Rectal smooth muscle tissue (tissue), 1 donor: Measurements from ENCODE around the gene BRAF.
"Not testable (repeated sequence)": the region's sequence is repeated elsewhere in the genome, so short reads cannot be mapped to it uniquely, and the experiment has no call there.

Source experiments
- H3K27ac ChIP-seq: one replicate; pipeline ENCODE4 v1.7.0; 2013; ENCODE audit warnings: low read depth, low read length, inconsistent platforms
- H3K27me3 ChIP-seq: one replicate; pipeline ENCODE4 v1.7.0; 2013; ENCODE audit warnings: low read length; ENCODE audit not compliant: control insufficient read depth, insufficient read depth
- H3K36me3 ChIP-seq: one replicate; pipeline ENCODE4 v1.7.0; 2013; ENCODE audit warnings: low read length; ENCODE audit not compliant: control insufficient read depth, insufficient read depth
- H3K4me1 ChIP-seq: one replicate; pipeline ENCODE4 v1.7.0; 2013; ENCODE audit warnings: low read length; ENCODE audit not compliant: control insufficient read depth, insufficient read depth
- H3K4me3 ChIP-seq: one replicate; pipeline ENCODE4 v1.7.0; 2013; ENCODE audit warnings: low read length
- H3K9ac ChIP-seq: one replicate; pipeline ENCODE4 v1.7.0; 2013; ENCODE audit warnings: low read length

BRAF gene

GRCh38 chr7:140914083-140914482 lies 10.6 kb downstream of the BRAF start:
- Histone ChIP-seq H3K36me3 (no peaks in the 10 kb centered on the region), H3K4me3 (no peak overlapping the region), H3K4me1 (no peaks in the 10 kb centered on the region), H3K27ac (no peak overlapping the region), H3K27me3 (no peaks in the 10 kb centered on the region), H3K9ac (no peak overlapping the region)

DNA sequence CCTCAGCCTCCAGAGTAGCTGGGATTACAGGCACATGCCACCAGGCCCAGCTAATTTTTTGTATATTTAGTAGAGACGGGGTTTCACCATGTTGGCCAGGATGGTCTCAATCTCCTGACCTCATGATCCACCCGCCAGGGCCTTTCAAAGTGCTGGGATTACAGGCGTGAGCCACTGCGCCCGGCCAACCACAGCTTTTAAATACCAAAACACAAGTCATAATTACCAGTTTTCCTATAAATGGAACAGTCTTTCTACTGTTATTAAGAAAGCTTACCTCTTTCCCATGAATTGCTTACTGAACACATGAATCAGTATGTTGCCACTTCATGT lies 11.2 kb downstream of the BRAF start:
- H3K9ac ChIP-seq, H3K27me3 ChIP-seq, H3K27ac ChIP-seq, H3K4me1 ChIP-seq, H3K4me3 ChIP-seq, H3K36me3 ChIP-seq: not testable (repeated sequence)

- no peaks in the 10 kb centered on the region for H3K36me3 ChIP-seq
These were observed 13.0 kb downstream of the BRAF start for GRCh38 chr7:140911746-140912145.

DNA sequence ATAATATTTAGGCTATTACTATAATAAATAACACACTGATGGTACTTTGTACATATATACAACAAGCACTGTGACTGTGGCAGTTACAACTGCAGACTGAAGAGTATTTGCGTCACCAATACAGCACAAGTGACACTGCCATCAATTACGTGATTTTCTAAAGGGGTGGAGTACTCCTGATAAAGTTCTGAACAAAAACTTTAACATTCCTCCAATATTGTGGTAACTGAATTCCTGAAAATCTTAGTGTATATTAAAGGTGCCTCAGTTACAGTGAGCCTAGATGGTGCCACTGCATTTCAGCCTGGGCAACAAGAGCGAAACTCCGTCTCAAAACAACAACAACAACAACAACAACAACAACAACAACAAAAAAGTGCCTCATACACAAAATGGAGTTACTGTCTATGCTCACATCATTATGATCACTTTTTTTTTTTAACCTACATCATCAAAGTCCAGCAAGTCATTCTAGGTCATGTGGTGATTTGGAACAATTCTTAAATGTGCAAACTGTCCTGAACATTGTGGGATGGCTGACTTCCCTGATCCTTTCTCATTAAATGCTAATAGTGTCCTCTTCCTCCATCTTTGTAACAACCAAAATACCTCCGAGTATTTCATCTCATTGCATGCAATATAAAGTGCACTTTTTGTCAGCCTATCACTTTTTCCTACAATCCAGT lies 15.1 kb downstream of the BRAF start:
- Histone ChIP-seq H3K27ac (no peak overlapping the region), H3K27me3 (no peaks in the 10 kb centered on the region), H3K4me3 (no peak overlapping the region), H3K9ac (no peak overlapping the region), H3K36me3 (no peaks in the 10 kb centered on the region), H3K4me1 (no peaks in the 10 kb centered on the region)

More at GRCh38 chr7:140911746-140912145, 13.0 kb downstream of the BRAF start:
- Histone ChIP-seq H3K9ac (no peak overlapping the region), H3K27me3 (no peaks in the 10 kb centered on the region), H3K27ac (no peak overlapping the region), H3K4me3 (no peak overlapping the region), H3K4me1 (no peaks in the 10 kb centered on the region)

DNA sequence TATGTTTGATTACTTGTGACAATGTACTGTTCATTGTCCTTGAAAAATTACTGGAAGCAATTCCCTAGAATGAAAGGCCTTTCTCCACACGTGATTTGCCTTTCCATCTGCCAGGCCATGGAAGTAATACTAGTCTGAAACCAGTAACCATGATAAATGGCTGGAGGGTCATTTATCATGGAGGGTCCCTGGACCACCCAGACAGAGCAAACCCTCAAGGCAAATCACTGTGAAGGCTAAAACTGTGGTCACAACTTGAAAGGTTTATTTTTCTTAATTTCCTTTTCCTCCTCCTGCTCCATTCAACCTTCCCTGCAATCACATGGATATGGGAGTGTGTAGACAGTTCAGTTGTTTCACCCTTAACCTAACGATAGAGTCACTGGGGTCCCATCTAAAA lies 16.4 kb downstream of the BRAF start:
- no peak overlapping the region for H3K4me3 ChIP-seq
- H3K27me3 ChIP-seq = no peaks in the 10 kb centered on the region
- H3K27ac ChIP-seq = no peak overlapping the region
- H3K36me3 ChIP-seq = no peaks in the 10 kb centered on the region
- H3K9ac ChIP-seq = no peak overlapping the region
- H3K4me1 ChIP-seq = no peaks in the 10 kb centered on the region

DNA sequence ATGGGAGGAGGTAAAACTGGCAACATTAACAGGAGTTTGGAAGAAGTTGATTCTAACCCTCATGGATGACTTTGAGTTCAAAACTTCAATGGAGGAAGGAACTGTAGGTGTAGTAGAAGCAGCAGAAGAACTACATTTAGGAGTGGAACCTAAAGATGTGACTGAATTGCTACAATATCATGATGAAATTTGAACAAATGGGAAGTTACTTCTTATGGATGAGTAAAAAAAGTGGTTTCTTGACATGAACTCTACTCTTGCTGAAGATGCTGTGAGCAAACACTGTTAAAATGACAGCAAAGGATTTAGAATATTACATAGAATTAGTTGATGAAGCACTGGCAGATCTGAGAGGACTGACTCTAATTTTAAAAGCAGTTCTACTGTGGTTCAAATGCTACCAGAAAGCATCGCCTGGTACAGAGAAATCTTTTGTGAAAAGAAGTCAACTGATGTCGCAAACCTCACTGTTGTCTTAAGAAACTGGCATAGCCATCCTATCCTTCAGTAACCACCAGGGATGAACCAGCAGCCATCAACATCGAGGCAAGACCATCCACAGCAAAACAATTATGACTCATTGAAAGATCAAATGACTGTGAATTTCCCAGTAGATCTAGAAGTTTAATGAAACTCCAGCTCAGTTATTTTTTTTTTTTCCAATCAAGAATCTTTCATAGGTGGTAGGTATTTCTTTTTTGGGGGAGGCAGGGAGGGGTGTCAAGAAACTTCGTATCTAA lies 20.8 kb downstream of the BRAF start:
- Histone ChIP-seq H3K27ac (no peak overlapping the region), H3K4me1 (no peaks in the 10 kb centered on the region), H3K4me3 (no peak overlapping the region), H3K27me3 (no peaks in the 10 kb centered on the region), H3K36me3 (no peaks in the 10 kb centered on the region), H3K9ac (no peak overlapping the region)

GRCh38 chr7:140902303-140902953 lies 22.3 kb downstream of the BRAF start:
- H3K4me3 ChIP-seq = no peak overlapping the region
- H3K27ac ChIP-seq = no peak overlapping the region
- no peak overlapping the region for H3K9ac ChIP-seq
- no peaks in the 10 kb centered on the region for H3K36me3 ChIP-seq
- no peaks in the 10 kb centered on the region for H3K4me1 ChIP-seq
- no peaks in the 10 kb centered on the region for H3K27me3 ChIP-seq

DNA sequence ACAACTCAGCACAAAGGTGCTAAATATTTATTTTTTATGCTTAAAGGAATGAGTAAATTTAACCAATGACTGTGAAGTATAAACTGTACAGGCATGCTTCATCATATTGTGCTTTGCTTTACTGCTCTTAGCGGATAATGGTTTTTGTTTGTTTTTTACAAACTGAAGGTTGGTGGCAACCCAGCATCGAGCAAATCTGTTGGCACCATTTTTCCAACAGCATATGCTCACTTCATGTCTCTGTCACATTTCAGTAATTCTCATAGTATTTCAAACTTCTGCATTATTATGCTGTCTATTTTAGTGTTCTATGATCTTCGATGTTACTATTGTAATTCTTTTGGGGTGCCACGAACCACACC lies 22.8 kb downstream of the BRAF start:
- Histone ChIP-seq H3K27me3 (no peaks in the 10 kb centered on the region), H3K27ac (no peak overlapping the region), H3K9ac (no peak overlapping the region), H3K36me3 (no peaks in the 10 kb centered on the region), H3K4me1 (no peaks in the 10 kb centered on the region), H3K4me3 (no peak overlapping the region)

DNA sequence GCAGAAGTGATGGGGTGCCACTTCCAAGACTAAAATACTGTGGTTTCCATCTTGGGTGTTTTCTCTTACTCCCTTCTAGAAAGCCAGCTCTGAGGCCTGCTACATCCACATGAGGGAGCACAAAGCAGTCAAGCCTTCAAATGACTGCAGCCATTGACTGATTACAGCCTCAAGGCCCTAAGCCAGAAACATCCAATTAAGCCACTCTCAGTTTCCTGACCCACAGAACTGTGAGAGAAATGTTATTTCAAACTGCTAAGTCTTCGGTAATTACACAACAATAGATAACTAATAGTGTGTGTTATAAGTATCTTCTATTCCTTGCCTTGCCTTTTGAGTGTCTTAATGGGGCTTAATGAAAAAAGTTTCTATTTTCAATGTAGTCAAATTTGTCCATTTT lies 24.8 kb downstream of the BRAF start:
- Histone ChIP-seq H3K9ac (no peak overlapping the region), H3K4me1 (no peaks in the 10 kb centered on the region), H3K27me3 (no peaks in the 10 kb centered on the region), H3K4me3 (no peak overlapping the region), H3K36me3 (no peaks in the 10 kb centered on the region), H3K27ac (no peak overlapping the region)

DNA sequence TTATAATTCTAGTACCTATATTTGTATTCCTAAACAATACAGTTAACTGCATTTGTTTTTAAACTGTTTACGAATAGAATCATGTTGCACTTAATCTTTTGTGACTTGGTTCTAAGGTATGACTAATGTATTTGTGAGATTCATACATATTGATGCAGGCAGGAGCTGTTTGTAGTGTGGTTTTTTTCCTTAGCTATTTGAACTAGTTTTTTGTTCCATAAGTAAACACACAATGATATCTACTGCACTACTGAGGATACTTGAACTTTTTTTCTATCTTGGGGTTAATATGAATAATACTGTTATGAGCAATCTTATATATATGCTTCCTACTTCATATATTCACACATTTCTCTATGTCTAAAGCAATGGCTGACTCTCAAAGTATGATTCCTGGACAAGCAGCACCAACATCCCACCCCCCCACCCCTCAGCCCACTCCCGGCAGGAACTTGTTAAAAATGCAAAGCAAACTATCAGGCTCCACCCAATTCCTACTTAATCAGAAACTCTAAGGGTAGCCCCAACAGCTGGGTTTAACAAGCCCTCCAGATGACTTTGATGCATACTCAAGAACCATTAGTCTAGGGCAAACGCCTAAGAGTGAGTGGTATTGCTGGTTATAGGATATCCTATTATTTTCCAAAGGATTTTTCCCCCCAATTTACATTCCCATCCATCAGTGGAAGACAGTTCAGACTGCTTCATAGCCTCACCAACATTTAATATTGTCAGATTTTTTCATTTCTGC lies 25.8 kb downstream of the BRAF start:
- H3K27ac ChIP-seq = no peak overlapping the region
- no peak overlapping the region for H3K4me3 ChIP-seq
- H3K36me3 ChIP-seq = no peaks in the 10 kb centered on the region
- no peak overlapping the region for H3K9ac ChIP-seq
- H3K27me3 ChIP-seq = no peaks in the 10 kb centered on the region
- no peaks in the 10 kb centered on the region for H3K4me1 ChIP-seq

DNA sequence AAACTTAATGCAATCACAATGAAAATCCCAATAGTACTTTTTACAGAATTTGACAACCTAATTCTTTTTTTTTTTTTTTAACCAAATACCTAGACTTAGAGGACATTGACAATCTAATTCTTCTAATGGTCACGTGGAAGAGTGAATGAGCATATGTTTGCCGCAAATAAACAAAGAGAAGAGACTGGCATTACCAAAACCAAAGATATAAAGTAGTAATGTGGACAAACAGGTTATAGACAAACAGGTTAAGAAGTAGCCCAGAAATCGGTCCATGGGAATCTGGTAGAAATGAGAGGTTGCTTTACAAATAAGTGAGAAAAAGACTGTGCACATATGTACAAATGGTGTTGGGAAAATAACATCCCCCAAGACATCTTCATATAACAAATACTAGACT lies 27.7 kb downstream of the BRAF start:
- Histone ChIP-seq H3K4me1 (no peaks in the 10 kb centered on the region), H3K27ac (no peak overlapping the region), H3K36me3 (no peaks in the 10 kb centered on the region), H3K9ac (no peak overlapping the region), H3K27me3 (no peaks in the 10 kb centered on the region), H3K4me3 (no peak overlapping the region)

DNA sequence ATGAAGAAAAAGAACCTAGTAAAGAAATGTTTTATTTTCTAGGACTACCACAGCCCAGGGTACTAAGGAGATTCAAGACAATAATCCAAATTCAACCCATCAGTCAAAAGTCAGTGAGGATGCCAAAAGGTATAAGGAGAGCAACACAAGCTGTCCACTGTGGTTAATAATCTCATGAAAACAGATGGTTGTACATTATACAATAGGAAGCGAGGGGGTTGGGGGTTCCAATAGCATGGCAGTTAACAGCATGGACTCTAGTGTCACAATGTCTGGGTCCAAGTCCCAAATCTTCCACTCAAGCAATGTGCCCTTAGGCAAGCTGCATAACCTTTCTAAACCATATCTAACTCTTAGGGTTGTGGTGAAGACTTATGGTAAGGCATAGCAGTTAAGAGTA lies 35.1 kb downstream of the BRAF start:
- H3K4me1 ChIP-seq = peaks cover 2% of the 10 kb centered on the region
- no peaks in the 10 kb centered on the region for H3K27me3 ChIP-seq
- H3K4me3 ChIP-seq = no peak overlapping the region

More for the DNA sequence above, 35.1 kb downstream of the BRAF start:
- no peak overlapping the region for H3K9ac ChIP-seq
- H3K36me3 ChIP-seq = no peaks in the 10 kb centered on the region
- H3K27ac ChIP-seq = no peak overlapping the region
